Measurements from ENCODE around the gene CD68.

GRCh38 chr17:7589204-7589868 lies 9.9 kb downstream of the CD68 start:
- TF ChIP-seq CTCF (conservative IDR thresholded peaks at IDR 0.05; ENCODE audit: low read depth, low read length) (peak; percentile 94), EZH2 (IDR thresholded peaks at IDR 0.05; ENCODE audit: borderline replicate concordance, low read depth, low read length, poor library complexity, severe bottlenecking) (no peak)
